Measurements from ENCODE around the gene HS1BP3.

DNA sequence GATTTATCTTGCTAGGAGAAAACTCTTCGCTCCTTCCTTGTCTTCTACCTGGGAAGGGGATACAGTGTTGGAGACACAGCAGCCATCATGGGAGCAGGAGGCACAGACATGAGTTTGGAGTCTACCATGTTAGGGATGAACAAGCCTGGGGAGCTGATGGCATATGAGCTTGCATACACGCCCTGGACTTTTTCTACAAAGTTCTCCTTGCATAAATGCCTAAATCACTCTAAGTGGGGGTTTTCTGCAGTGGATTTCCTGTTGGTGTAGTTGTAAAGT, 3.6 kb upstream of the HS1BP3 start:
- no peak for TF ChIP-seq POLR2AphosphoS5 (IDR thresholded peaks at IDR 0.05)
- TF ChIP-seq, protein P1, sequence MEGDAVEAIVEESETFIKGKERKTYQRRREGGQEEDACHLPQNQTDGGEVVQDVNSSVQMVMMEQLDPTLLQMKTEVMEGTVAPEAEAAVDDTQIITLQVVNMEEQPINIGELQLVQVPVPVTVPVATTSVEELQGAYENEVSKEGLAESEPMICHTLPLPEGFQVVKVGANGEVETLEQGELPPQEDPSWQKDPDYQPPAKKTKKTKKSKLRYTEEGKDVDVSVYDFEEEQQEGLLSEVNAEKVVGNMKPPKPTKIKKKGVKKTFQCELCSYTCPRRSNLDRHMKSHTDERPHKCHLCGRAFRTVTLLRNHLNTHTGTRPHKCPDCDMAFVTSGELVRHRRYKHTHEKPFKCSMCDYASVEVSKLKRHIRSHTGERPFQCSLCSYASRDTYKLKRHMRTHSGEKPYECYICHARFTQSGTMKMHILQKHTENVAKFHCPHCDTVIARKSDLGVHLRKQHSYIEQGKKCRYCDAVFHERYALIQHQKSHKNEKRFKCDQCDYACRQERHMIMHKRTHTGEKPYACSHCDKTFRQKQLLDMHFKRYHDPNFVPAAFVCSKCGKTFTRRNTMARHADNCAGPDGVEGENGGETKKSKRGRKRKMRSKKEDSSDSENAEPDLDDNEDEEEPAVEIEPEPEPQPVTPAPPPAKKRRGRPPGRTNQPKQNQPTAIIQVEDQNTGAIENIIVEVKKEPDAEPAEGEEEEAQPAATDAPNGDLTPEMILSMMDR (IDR thresholded peaks at IDR 0.05), result no peak
- TF ChIP-seq EP300 (IDR thresholded peaks at IDR 0.05), result no peak
- no peak for TF ChIP-seq POLR2A (IDR thresholded peaks at IDR 0.05)
